Measurements from ENCODE around the gene B3GAT3.
A peak's percentile ranks its signal among the peaks of the same experiment; 100 is the strongest.

The B3GAT3 gene

GRCh38 chr11:62665075-62665598 is 43.4 kb upstream of the B3GAT3 start, which contains the start of the genes C11orf98 and CSKMT (continued):
- TF ChIP-seq ZNF488 (tag by site-specific recombination; IDR thresholded peaks at IDR 0.05) (no peak), ZFP69B (tag by site-specific recombination; IDR thresholded peaks at IDR 0.05) (no peak), SP3 (tag by site-specific recombination; IDR thresholded peaks at IDR 0.05) (peak; percentile 64), ZNF324 (tag by site-specific recombination; IDR thresholded peaks at IDR 0.05) (no peak), ZBTB26 (tag by site-specific recombination; optimal IDR thresholded peaks at IDR 0.05) (peak; percentile 55), ZNF214 (tag by site-specific recombination; IDR thresholded peaks at IDR 0.05; ENCODE audit: borderline replicate concordance) (no peak), ZFP37 (tag by site-specific recombination; IDR thresholded peaks at IDR 0.05) (no peak), ZNF548 (tag by site-specific recombination; IDR thresholded peaks at IDR 0.05) (no peak), ZNF610 (tag by site-specific recombination; IDR thresholded peaks at IDR 0.05; ENCODE audit: borderline replicate concordance) (no peak), ZNF223 (tag by site-specific recombination; IDR thresholded peaks at IDR 0.05) (no peak), HOXD13 (CRISPR knock-in tag; IDR thresholded peaks at IDR 0.05; ENCODE audit: borderline replicate concordance) (no peak), MZF1 (tag by site-specific recombination; IDR thresholded peaks at IDR 0.05; ENCODE audit: borderline replicate concordance) (no peak), ZNF747 (tag by site-specific recombination; IDR thresholded peaks at IDR 0.05) (no peak), ZNF529 (tag by site-specific recombination; IDR thresholded peaks at IDR 0.05; ENCODE audit: insufficient replicate concordance) (no peak), ZNF24 (tag by site-specific recombination; IDR thresholded peaks at IDR 0.05) (no peak), ZNF791 (tag by site-specific recombination; IDR thresholded peaks at IDR 0.05) (no peak), HOXC10 (CRISPR knock-in tag; IDR thresholded peaks at IDR 0.05) (no peak), ZNF521 (tag by site-specific recombination; IDR thresholded peaks at IDR 0.05) (no peak), ZNF19 (tag by site-specific recombination; IDR thresholded peaks at IDR 0.05; ENCODE audit: low read depth) (no peak), ZNF274 (IDR thresholded peaks at IDR 0.05; ENCODE audit: low read length) (no peak), ZNF274 (tag by site-specific recombination; IDR thresholded peaks at IDR 0.05; ENCODE audit: borderline replicate concordance) (no peak), ZBTB17 (tag by site-specific recombination; IDR thresholded peaks at IDR 0.05) (0 out of 2 replicates have a peak, but pooled peaks have one; percentile 22), ZNF112 (tag by site-specific recombination; IDR thresholded peaks at IDR 0.05) (no peak)

GRCh38 chr11:62664405-62665074 is 42.8 kb upstream of the B3GAT3 start:
- peak overlapping the region; percentile 89 for H3K4me3 ChIP-seq (ENCODE audit: low read depth, low read length)
- H3K4me1 ChIP-seq (ENCODE audit: control insufficient read depth, insufficient read depth, low read length) = no peaks in the 10 kb centered on the region
- POLR2A ChIA-PET = interaction anchor here (0.6 to 5.0 kb wide), 49 partner anchors 9 to 240 kb away, joined by 3 to 90 read pairs (median 6); partner anchors contain the start of genes B3GAT3, EEF1G, GANAB and HNRNPUL2
- H3K36me3 ChIP-seq (ENCODE audit: control insufficient read depth in 2 of 2, insufficient read depth in 1 of 2, low read length in 2 of 2) = peaks cover 0 to 39% of the 10 kb centered on the region in 2 experiments; a peak in 2 of 3 replicates
- H3K27ac ChIP-seq (ENCODE audit: extremely low read depth, low read depth, low read length) = peak overlapping the region; percentile 66
- H3K9me3 ChIP-seq (ENCODE audit: control insufficient read depth, insufficient read depth, low read depth, low read length) = no peaks in the 10 kb centered on the region
- TF ChIP-seq ZNF19 (tag by site-specific recombination; IDR thresholded peaks at IDR 0.05; ENCODE audit: low read depth) (no peak), ZNF394 (tag by site-specific recombination; IDR thresholded peaks at IDR 0.05; ENCODE audit: borderline replicate concordance) (0 out of 2 replicates have a peak, but pooled peaks have one; percentile 11), ZSCAN23 (tag by site-specific recombination; IDR thresholded peaks at IDR 0.05) (no peak), ZNF341 (tag by site-specific recombination; IDR thresholded peaks at IDR 0.05; ENCODE audit: low read depth) (peak; percentile 87), ZFHX2 (tag by site-specific recombination; conservative IDR thresholded peaks at IDR 0.05) (peak; percentile 51), GLIS2 (tag by site-specific recombination; IDR thresholded peaks at IDR 0.05) (peak; percentile 41; the same call in 1 of the 2 replicates), KLF9 (tag by site-specific recombination; IDR thresholded peaks at IDR 0.05; ENCODE audit: low read depth) (0 out of 2 replicates have a peak, but pooled peaks have one; percentile 12), SCRT2 (tag by site-specific recombination; IDR thresholded peaks at IDR 0.05) (peak; percentile 25; the same call in 1 of the 2 replicates), ZBTB17 (tag by site-specific recombination; IDR thresholded peaks at IDR 0.05) (0 out of 2 replicates have a peak, but pooled peaks have one; percentile 46), SALL2 (tag by site-specific recombination; IDR thresholded peaks at IDR 0.05; ENCODE audit: borderline replicate concordance) (no peak), ZNF335 (tag by site-specific recombination; conservative IDR thresholded peaks at IDR 0.05) (peak; percentile 41; the same call in 1 of the 2 replicates), ZNF449 (tag by site-specific recombination; IDR thresholded peaks at IDR 0.05) (0 out of 2 replicates have a peak, but pooled peaks have one; percentile 20), ZBTB20 (tag by site-specific recombination; IDR thresholded peaks at IDR 0.05) (peak; percentile 89), ZNF747 (tag by site-specific recombination; IDR thresholded peaks at IDR 0.05) (no peak), ZNF350 (tag by site-specific recombination; IDR thresholded peaks at IDR 0.05) (no peak)
- CTCF ChIA-PET = interaction anchor here (0.6 to 2.5 kb wide), 10 partner anchors 9 to 121 kb away, joined by 3 to 10 read pairs (median 3); no protein-coding TSS in a partner anchor
